Adrenal gland (tissue), 12 donors: ENCODE data around the gene ITIH3. TPM values are rescaled to one million over a fixed set of nuclear protein-coding genes. Genes with fewer than 3 reads are reported as not detected.
A peak's percentile ranks its signal among the peaks of the same experiment; 100 is the strongest.

ENCODE experiments used
- DNase-seq, 7 donors: peaks; one replicate each; pipeline ENCODE4 v3.0.0-alpha.2; 2019 to 2020
- H3K27ac ChIP-seq, 5 donors: fragments of 200-600 bp; sonication (generic) in 4 of 5; 1 replicate in 3 of 5; 2 replicates in 2 of 5; pipeline versions ENCODE4 v1.5.1 to v1.8.0; 2016 to 2020; ENCODE audit warnings: mild to moderate bottlenecking in 1 of 5
- H3K27me3 ChIP-seq: fragments of 200-600 bp; 2 replicates; pipeline ENCODE4 v1.8.0; 2021
- H3K36me3 ChIP-seq, 2 donors: fragments of 200-600 bp; replicated peaks in 1 of 2; 1 replicate in 1 of 2; 2 replicates in 1 of 2; pipeline versions ENCODE4 v1.5.1 to v1.8.0; 2018 to 2022
- H3K4me1 ChIP-seq, 2 donors: fragments of 200-600 bp; replicated peaks in 1 of 2; 1 replicate in 1 of 2; 2 replicates in 1 of 2; pipeline versions ENCODE4 v1.5.1 to v1.8.0; 2018 to 2021
- H3K4me3 ChIP-seq, 4 donors: fragments of 200-600 bp; sonication (generic) in 3 of 4; one replicate each; pipeline ENCODE4 v1.5.1; 2016 to 2018
- H3K9me3 ChIP-seq, 3 donors: fragments of 200-600 bp; sonication (generic) in 1 of 3; replicated peaks in 1 of 3; 1 replicate in 2 of 3; 2 replicates in 1 of 3; pipeline versions ENCODE4 v1.5.1 to v1.8.0; 2016 to 2021
- CTCF ChIP-seq, 6 experiments: fragments of 450-650 bp in 4 of 6; fragments of 200-600 bp in 2 of 6; sonication (generic) in 1 of 6; IDR thresholded peaks; 1 replicate in 5 of 6; 2 replicates in 1 of 6; pipeline versions ENCODE4 v1.5.1 to v1.8.0; 2016 to 2021; ENCODE audit warnings: antibody characterized with exemption in 6 of 6, mild to moderate bottlenecking in 2 of 6, moderate library complexity in 1 of 6
- POLR2A ChIP-seq, 2 donors: fragments of 450-650 bp; IDR thresholded peaks; one replicate each; pipeline ENCODE4 v1.6.1; 2017; ENCODE audit warnings: antibody characterized with exemption in 2 of 2, mild to moderate bottlenecking in 2 of 2, moderate library complexity in 1 of 2
- WGBS, 4 donors: extraction: QIAGEN DNeasy Blood & Tissue Kit in 2 of 4; methylation state at CpG; one replicate each; pipeline versions ENCODE4 v1.1.5 to v1.1.7; 2013 to 2017; 5-methylcytosine and 5-hydroxymethylcytosine counted together
- intact Hi-C, 2 donors: fragments of 100-400 bp; cut with DNase I; formaldehyde crosslinking; loops; one replicate each; pipeline versions ENCODE4 v1.14.1 to v1.15.0; 2022 to 2023
- polyA plus RNA-seq, 3 donors: library from polyadenylated mRNA; stranded (reverse); fragments of 200-250 nt in 2 of 3; fragments of 350-450 nt in 1 of 3; fragmentation: Illumina TruSeq in 1 of 3; extraction: RNeasy Lipid Tissue Mini Kit (QIAGEN cat#74804) in 1 of 3; gene quantifications; one replicate each; pipeline ENCODE4 v1.2.3, GENCODE V29; 2013 to 2014
- total RNA-seq, 9 donors: library from RNA; depleted of rRNA in 4 of 9; stranded (reverse); fragments of >200 nt in 4 of 9; fragments of 120-200 nt in 1 of 9; fragmentation: NEBNext Ultra II Directional in 1 of 9; extraction: Animal tissue kit (Norgen Biotek cat#: 25700) in 1 of 9; gene quantifications; one replicate each; pipeline versions ENCODE4 v1.1.0 to v1.2.4, GENCODE V29; 2013 to 2023
- donor health status: healthy with polysubstance abuse.
- donor health status: Bipolar disorder and iron deficiency.
- donor health status: DM: yes; HTN: yes; CAD: no.
- donor health status: DM: no; HTN: no; CAD: no.
- donor health status: DM: no; HTN: no; CAD: no.
- donor health status: DM: yes; HTN: yes; CAD: no.

The ITIH3 gene
- total and polyA plus RNA-seq, 12 donors: 0.18 to 31.7 (median 3.2) TPM

GRCh38 chr3:52834871-52835501 lies 40.4 kb downstream of the ITIH3 start, which contains the start of gene MUSTN1:
MUSTN1 (minus strand) TSS chr3:52835019; CDS start chr3:52834948, 71 bp downstream.
- Histone ChIP-seq H3K27me3 (no peaks in the 10 kb centered on the region), H3K4me3 (no peak within 1 kb of the TSS), H3K4me1 (peaks cover 18 to 22% of the 10 kb centered on the region in 2 donors), H3K36me3 (peaks cover 0 to 2% of the 10 kb centered on the region in 2 donors), H3K27ac (peak within 1 kb of the TSS in 1 of 5 donors; percentile 50), H3K9me3 (no peaks in the 10 kb centered on the region)
- DNase-seq: no peak
- intact Hi-C loops: no loop called here
- 57 to 79% (median 67%) methylated on average over 4 to 11 of the region's 11 CpGs for WGBS, 4 donors
- TF ChIP-seq CTCF (IDR thresholded peaks at IDR 0.05) (no peak), POLR2A (IDR thresholded peaks at IDR 0.05) (no peak)

- peaks cover 12 to 16% of the 10 kb centered on the region in 2 donors for H3K4me1 ChIP-seq
- peaks cover 0 to 8% of the 10 kb centered on the region in 2 donors for H3K36me3 ChIP-seq
- no peak overlapping the region for H3K4me3 ChIP-seq
- DNase-seq: no peak
- TF ChIP-seq CTCF (IDR thresholded peaks at IDR 0.05): no peak
- no peak for TF ChIP-seq POLR2A (IDR thresholded peaks at IDR 0.05)
- peak overlapping the region in 1 of 5 donors; percentile 50 for H3K27ac ChIP-seq
- WGBS, 4 donors: 79 to 88% (median 86%) methylated on average over 4 to 8 of the region's 8 CpGs
- no peaks in the 10 kb centered on the region for H3K9me3 ChIP-seq
- no peaks in the 10 kb centered on the region for H3K27me3 ChIP-seq
- intact Hi-C loops: no loop called here
These were observed 41.3 kb downstream of the ITIH3 start for GRCh38 chr3:52835766-52836470.

GRCh38 chr3:52836471-52836845 lies 41.9 kb downstream of the ITIH3 start:
- Histone ChIP-seq H3K27ac (peak overlapping the region in 1 of 5 donors; percentile 50), H3K4me3 (no peak overlapping the region), H3K9me3 (no peaks in the 10 kb centered on the region), H3K4me1 (peaks cover 6 to 16% of the 10 kb centered on the region in 2 donors), H3K36me3 (peaks cover 0 to 12% of the 10 kb centered on the region in 2 donors), H3K27me3 (no peaks in the 10 kb centered on the region)
- 84 to 97% (median 91%) methylated on average over 5 of the region's 5 CpGs for whole genome bisulfite sequencing, 4 donors
- TF ChIP-seq CTCF (IDR thresholded peaks at IDR 0.05) (no peak), POLR2A (IDR thresholded peaks at IDR 0.05) (no peak)
- no peak for DNase-seq
- intact Hi-C loops: no loop called here

GRCh38 chr3:52836986-52837385 lies 42.4 kb downstream of the ITIH3 start:
- intact Hi-C loops: no loop called here
- 95 to 97% (median 97%) methylated on average over 4 of the region's 4 CpGs for WGBS, 4 donors

More at GRCh38 chr3:52836986-52837385, 42.4 kb downstream of the ITIH3 start:
- DNase-seq: no peak
- Histone ChIP-seq H3K9me3 (no peaks in the 10 kb centered on the region), H3K27ac (no peak overlapping the region), H3K4me1 (peaks cover 2 to 14% of the 10 kb centered on the region in 2 donors), H3K36me3 (peaks cover 0 to 15% of the 10 kb centered on the region in 2 donors), H3K4me3 (no peak overlapping the region), H3K27me3 (no peaks in the 10 kb centered on the region)
- no peak for TF ChIP-seq POLR2A (IDR thresholded peaks at IDR 0.05)
- TF ChIP-seq CTCF (IDR thresholded peaks at IDR 0.05): no peak
